GM18870 (cell line): Measurements from ENCODE around the gene FAF1.

Source experiments
- ATAC-seq: cut with Tn5 transposase; IDR thresholded peaks from one replicate; pipeline ENCODE4 v1.9.1; 2021; ENCODE audit warnings: moderate library complexity; ENCODE audit not compliant: unreplicated experiment

FAF1 gene

GRCh38 chr1:50659107-50659662, 300.9 kb downstream of the FAF1 start:
- ATAC-seq, result no peak

DNA sequence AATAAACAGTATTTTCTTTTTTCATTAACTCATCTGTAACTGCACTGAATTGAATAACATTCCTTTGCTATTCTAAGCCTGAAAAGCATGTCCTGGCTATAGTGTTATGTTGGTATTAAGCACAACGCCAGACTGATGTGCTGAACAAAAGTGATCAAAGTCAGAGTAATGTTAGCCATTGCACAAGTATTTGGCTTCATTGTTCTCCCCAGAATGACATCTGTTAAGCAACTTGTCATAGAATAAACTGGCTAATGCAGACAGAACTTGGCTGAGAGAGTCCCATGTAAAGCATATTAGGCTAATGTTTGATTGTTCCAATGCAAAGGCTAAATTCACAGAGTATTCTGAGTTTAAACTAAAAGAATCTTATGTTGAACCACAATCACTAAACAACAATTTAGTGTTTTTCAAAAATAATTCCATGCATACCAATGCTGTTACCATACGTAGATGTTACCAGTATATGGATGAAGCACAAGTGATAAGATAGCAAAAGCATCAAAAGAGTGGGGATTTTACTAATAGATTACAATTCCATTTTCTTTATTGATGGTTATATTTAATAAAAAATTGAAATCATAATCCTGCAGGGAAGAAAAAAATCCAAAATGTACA, 301.5 kb downstream of the FAF1 start:
- no peak for ATAC-seq

GRCh38 chr1:50656931-50657330, 303.1 kb downstream of the FAF1 start:
- ATAC-seq, result no peak

DNA sequence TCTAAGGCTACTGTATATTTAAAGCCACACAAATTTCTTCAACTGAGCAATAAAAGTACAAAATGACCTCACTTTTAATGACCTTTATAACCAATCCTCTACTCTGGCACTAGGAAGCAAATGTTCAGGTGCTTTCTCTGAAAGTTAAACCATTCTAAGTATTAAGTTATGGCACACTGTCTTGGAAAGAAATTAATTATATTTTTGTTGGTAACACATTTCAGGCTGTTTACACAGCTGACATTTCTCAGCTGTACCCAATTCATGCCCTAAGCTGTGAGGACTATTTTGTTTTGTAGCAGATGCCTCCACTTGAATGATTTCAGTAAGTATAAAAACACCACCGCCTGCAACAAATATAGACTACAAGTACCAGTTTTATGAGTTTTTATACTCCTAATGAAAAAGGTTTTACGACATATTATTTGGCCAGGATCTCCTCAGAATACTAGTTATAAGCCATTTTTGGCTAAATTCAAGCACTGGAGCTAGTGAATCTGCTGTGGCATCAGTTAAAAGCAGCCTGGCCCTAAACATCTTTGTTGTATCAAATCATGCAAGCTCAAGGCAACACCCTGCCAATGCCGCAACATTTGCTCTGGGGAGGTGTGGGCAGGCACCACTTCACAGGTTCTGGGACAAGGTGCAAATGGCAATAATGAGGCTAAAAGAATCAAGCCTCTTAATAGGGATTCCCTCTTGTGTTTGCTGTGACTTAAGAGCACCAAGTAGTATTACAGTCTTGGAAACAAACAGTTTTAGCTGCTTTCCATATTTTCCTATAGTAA, 308.4 kb downstream of the FAF1 start:
- no peak for ATAC-seq

DNA sequence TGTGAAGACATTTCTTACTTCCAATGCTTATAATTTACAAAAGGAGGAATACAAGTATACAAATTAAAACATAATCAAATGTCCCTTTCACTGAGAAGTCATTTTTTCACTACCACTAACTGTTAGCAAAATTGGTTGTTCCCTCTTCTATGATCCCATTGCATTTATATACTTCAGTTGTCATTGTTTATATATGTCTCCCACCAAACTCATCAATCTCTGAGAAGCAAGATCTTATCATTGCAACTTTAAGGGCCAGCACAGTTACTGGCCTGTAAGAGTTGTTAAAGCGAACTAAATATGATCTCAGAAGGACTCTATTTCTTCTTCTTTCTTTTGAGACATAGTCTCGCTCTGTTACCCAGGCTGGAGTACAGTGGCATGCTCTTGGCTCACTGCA, 313.5 kb downstream of the FAF1 start:
- ATAC-seq, result no peak

GRCh38 chr1:50645139-50645538, 314.9 kb downstream of the FAF1 start:
- no peak for ATAC-seq

DNA sequence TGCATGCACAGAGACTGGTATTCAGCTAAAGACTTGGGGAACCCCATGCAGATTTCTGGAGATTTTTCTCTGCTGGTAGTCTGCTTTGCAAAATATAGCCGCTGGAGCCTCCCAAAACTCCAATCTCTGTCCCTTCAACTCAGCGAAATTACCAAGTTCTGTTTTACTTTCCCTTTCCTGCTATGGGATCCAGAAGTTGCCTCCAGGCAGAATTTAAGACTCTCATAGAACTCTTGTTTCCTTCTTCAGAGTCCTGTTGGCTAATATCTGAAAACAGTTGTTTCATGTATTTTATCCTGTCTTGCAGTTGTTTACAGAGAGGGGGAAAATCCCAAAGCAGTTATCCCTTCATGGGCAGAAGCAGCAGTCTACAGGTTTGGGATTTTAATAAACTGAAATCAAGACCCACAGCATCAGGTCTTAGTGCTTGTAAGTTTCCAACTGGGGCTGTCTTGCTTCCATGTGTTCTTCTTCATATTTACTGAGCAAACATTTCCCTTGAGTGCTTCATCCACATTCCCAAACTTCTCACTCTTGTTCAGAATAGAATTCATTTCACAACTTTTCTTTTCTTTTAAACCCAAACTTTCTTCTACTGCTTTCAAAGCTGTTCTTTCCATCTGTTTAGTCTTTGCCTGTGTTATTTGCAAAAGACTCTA, 315.5 kb downstream of the FAF1 start:
- ATAC-seq, result no peak

- no peak for ATAC-seq
Observed at GRCh38 chr1:50637460-50637859, 322.6 kb downstream of the FAF1 start.

- ATAC-seq, result no peak
Observed at GRCh38 chr1:50634251-50634650, 325.8 kb downstream of the FAF1 start.

DNA sequence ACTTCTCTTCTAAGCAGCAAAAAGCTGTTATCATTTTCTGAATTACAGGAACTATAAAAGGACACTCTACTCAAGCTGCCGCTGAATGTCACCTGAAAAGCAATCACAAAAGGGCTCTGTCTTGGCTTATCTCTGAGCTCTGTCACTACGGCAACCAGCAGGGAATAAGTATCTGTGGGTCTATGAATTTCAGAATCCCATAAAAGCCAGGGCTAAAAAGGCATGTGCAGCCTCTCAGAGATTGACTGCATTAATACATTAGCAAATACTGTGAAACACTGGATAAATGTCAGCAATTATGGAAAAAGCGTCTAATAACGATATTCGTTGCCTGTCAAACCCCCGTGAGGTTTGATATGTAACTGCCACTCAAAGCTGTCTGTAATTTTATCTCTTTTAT, 326.6 kb downstream of the FAF1 start:
- no peak for ATAC-seq

DNA sequence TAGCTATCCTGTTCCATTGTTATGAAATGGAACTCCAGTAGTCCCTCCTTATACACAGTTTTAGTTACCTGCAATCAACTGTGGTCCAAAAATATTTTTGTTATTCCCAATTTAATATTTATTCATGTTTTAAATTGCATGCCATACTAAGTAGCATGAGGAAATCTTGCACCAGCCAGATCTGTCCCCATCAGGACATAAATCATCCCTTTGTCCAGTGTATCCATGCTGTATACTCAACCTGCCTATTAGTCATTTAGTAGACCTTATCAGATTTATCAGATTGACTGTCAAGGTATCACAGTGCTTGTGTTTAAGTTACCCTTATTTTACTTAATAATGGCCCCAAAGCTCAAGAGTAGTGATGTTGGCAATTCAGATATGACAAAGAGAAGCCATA, 328.9 kb downstream of the FAF1 start:
- no peak for ATAC-seq

DNA sequence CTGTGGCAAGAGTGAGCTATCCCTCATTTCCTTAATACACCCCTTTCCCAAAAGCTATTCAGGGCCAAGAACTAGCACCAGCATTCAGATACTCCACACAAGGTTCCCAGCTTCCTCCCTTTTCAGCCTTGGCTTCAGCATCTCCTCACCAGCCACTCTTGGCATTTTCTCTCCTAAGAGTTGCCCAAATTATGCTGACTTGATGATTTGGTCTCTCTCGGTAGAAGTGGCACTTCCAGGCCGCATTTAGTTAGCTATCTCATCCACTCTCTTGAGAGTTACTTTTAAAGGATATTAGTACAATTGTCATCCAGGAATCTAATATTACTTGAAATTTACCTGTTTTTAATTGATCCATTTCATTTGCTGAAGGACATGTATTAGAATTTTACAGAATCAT, 337.8 kb downstream of the FAF1 start:
- no peak for ATAC-seq

DNA sequence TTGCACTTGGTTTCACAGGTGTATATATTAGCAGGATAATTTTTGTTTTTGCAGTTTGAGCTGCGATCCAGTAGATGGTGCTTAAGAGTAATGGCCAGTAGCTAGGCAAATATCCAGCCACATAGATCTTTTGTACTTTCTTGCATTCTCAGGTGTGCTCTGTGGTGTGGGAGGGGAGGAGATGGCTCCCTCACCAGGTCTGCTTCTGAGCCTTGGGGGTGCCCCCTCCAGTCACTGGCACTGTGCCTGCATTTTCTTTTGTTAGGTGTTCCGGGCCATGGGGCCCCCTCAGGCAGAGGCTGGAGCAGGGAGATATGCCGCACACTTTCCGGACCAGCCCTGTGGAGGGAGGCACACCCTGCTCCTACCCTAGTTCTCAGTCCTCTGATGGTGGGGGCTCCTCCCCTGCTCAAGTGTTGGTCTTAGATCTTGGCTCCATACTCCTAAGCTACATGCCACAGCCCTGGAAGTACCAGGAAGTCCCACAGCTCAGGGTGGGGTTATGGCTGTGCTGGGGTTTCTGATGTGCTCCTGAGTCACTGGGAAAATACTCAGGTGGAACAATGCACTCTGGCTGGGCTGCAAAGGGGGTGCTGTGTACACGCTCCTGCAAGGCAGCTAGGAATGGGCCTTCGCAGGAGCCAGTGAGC, 339.3 kb downstream of the FAF1 start:
- ATAC-seq, result no peak

DNA sequence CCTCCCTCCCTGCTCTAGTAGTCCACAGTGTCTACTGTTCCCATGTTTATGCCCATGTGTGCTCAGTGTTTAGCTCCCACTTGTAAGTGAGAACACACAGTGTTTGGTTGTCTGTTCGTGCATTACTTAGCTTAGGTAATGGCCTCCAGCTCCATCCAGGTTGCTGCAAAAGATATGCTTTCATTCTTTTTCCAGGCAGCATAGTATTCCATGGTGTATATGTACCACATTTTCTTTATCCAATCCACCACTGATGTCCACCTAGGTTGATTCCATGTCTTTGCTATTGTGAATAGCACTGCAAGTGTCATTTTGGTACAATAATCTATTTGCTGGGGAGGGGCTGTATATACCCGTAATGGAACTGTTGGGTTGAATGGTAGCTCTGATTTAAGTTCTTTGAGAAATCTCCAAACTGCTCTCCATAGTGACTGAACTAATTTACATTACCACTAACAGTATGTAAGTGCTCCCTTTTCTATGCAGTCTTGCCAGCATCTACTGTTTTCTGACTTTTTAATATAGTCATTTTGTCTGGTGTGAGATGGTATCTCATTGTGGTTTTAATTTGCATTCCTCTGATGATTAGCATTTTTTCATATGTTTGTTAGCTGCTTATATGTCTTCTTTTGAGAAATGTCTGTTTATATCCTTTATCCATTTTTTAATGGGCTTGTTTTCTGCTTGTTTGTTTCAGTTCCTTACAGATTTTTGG, 344.9 kb downstream of the FAF1 start:
- no peak for ATAC-seq

GRCh38 chr1:50611675-50612074, 348.4 kb downstream of the FAF1 start:
- no peak for ATAC-seq

DNA sequence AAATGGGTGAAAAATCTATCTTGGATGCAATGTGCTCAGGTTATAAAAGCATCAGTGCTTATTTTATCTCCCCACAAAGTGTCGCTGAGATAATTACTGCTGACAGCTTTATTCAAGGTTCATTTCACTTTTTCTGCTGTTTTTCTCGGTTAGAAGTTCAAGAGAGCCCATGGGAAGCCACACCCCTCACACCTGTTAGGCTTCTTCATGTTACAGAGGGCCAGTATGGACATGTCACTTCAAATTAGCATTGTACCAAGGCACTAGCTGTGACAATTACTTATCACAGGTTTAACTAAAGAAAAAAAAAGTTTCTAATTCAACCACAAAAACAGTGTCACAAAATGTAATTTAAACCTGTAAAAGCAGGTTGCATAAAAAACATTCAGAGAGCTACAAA, 349.5 kb downstream of the FAF1 start:
- ATAC-seq, result peak; percentile 80

DNA sequence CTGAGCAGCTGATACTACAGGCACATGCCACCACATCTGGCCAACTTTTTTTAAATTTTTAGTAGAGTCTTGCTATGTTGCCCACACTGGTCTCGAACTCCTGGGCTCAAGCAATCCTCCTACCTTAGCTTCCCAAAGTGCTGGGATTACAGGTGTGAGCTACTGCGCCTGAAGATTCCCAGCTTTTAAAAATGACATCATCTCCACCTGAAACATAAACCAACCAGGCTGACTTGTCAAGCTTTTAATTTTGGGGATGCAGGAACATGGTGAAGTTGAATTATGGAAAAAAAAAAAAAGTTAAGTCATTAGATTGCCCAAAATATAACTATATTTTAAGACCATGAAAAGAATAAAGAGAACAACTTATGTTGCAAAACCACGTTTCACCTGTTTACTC, 350.6 kb downstream of the FAF1 start:
- ATAC-seq, result no peak

DNA sequence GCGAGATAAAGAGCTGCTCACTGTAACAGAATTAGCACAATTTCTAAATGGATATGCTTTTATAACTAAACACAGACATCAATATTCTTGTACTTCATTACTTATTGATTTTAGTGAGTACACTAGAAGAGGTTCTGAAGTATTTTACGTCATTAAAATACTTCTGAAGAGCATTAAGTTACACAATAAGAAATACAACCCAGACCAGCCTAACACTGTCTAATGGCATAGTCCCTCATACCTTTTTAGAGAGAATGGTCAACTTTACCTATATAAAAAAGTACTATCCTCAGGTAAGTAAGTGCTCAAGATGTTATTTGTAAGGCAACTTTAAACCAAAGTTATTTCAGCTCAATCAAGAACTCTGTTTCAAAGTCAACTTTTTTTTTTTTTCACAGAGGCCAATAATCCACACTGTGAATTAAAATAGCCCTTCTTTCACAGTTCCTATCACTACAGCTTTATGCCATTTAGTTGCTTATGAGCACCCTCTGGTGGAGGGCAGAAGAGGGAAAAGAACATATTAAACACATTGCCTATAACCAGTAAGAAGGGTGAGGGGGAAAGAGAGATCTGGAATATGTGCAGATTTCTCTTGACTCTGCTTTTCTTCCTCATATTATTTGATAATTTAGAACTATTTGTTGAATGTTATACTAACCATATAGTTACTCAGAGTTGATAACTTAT, 354.7 kb downstream of the FAF1 start:
- no peak for ATAC-seq

GRCh38 chr1:50604580-50604979, 355.5 kb downstream of the FAF1 start:
- no peak for ATAC-seq
